Small intestine (tissue), 7 donors: Measurements from ENCODE around the gene AURKB. TPM values are rescaled to one million over a fixed set of nuclear protein-coding genes. Genes with fewer than 3 reads are reported as not detected.
"Not testable (repeated sequence)": the region's sequence is repeated elsewhere in the genome, so short reads cannot be mapped to it uniquely, and the experiment has no call there.

Experiments used
- DNase-seq, 2 donors: peaks; one replicate each; pipeline versions ENCODE4 v3.0.0 to v3.0.0-alpha.2; 2013
- FAIRE-seq: peaks from 2 replicates; lab custom pipeline; 2012; peaks lifted over from hg19 to GRCh38; lab: Jason Lieb, UNC
- H3K27ac ChIP-seq, 3 donors: one replicate each; pipeline ENCODE4 v1.5.1; 2013; ENCODE audit warnings: low read length in 2 of 3, mild to moderate bottlenecking in 2 of 3, control low read depth in 1 of 3, inconsistent platforms in 1 of 3, low read depth in 1 of 3, moderate library complexity in 1 of 3
- H3K27me3 ChIP-seq, 3 donors: one replicate each; pipeline ENCODE4 v1.6.1; 2013; ENCODE audit warnings: low read length in 3 of 3, inconsistent platforms in 1 of 3; ENCODE audit not compliant: control insufficient read depth in 3 of 3, insufficient read depth in 3 of 3
- H3K36me3 ChIP-seq, 3 donors: one replicate each; pipeline ENCODE4 v1.6.1; 2013; ENCODE audit warnings: low read length in 3 of 3, inconsistent platforms in 1 of 3, low read depth in 1 of 3, mild to moderate bottlenecking in 1 of 3, moderate library complexity in 1 of 3; ENCODE audit not compliant: control insufficient read depth in 3 of 3, insufficient read depth in 2 of 3
- H3K4me1 ChIP-seq, 3 donors: one replicate each; pipeline ENCODE4 v1.6.1; 2013; ENCODE audit warnings: low read length in 2 of 3, inconsistent platforms in 1 of 3, low read depth in 1 of 3, mild to moderate bottlenecking in 1 of 3, moderate library complexity in 1 of 3; ENCODE audit not compliant: control insufficient read depth in 3 of 3, insufficient read depth in 2 of 3
- H3K4me3 ChIP-seq, 3 donors: one replicate each; pipeline ENCODE4 v1.5.1; 2013; ENCODE audit warnings: low read length in 3 of 3, control low read depth in 1 of 3, inconsistent platforms in 1 of 3, low read depth in 1 of 3, mild to moderate bottlenecking in 1 of 3, moderate library complexity in 1 of 3
- H3K9me3 ChIP-seq, 2 donors: one replicate each; pipeline ENCODE4 v1.6.1; 2013; ENCODE audit warnings: low read depth in 1 of 2, low read length in 1 of 2; ENCODE audit not compliant: control insufficient read depth in 2 of 2, insufficient read depth in 1 of 2
- WGBS, 3 donors: extraction: QIAGEN DNeasy Blood & Tissue Kit; methylation state at CpG; one replicate each; pipeline ENCODE4 v1.1.7; 2013; 5-methylcytosine and 5-hydroxymethylcytosine counted together
- polyA plus RNA-seq, 4 donors: library from polyadenylated mRNA; stranded (reverse) in 3 of 4; unstranded in 1 of 4; fragments of 200-250 nt in 3 of 4; fragments of 120-200 nt in 1 of 4; gene quantifications; one replicate each; pipeline versions ENCODE4 v1.2.1 to v1.2.3, GENCODE V29; 2013
- donor health status: healthy with polysubstance abuse.
- donor health status: control.
- donor health status: control.
- donor health status: Bipolar disorder and iron deficiency.
- donor health status: healthy.

The AURKB gene
- polyA plus RNA-seq, 4 donors = 4.9 to 48.4 (median 14.3) TPM

DNA sequence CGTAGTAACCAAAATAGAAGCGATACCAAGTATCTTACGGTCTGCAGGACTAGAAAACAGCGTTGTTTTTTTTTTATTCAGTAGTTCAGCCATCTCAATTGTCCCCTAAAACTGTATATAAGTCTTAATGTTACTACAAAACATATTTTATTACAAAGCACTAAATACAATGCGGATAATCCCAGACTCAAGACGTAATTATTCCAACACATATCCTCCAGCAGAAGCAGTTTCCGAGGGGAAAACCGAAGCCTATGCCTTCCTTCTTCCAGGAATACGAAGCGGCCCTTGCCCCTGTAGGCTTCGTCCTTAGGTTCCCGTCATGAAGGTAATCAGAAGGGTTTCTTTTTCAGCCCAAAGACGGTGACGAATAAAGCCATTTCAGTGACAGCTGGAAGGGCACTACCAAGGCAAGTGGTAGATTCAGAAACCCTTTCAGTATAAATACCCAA, 36.5 kb downstream of the AURKB start:
- DNase-seq = no peak
- peak overlapping the region in 2 of 3 donors; percentile 22 to 31 for H3K4me3 ChIP-seq
- H3K36me3 ChIP-seq = no peaks in the 10 kb centered on the region
- no peaks in the 10 kb centered on the region for H3K9me3 ChIP-seq
- 3 to 8% (median 5%) methylated on average over 14 of the region's 14 CpGs for WGBS, 3 donors
- no peaks in the 10 kb centered on the region for H3K27me3 ChIP-seq
- H3K27ac ChIP-seq = peak overlapping the region in 2 of 3 donors; percentile 90 to 96
- no peak for FAIRE-seq
- peaks cover 0 to 24% (median 7%) of the 10 kb centered on the region in 3 donors for H3K4me1 ChIP-seq

DNA sequence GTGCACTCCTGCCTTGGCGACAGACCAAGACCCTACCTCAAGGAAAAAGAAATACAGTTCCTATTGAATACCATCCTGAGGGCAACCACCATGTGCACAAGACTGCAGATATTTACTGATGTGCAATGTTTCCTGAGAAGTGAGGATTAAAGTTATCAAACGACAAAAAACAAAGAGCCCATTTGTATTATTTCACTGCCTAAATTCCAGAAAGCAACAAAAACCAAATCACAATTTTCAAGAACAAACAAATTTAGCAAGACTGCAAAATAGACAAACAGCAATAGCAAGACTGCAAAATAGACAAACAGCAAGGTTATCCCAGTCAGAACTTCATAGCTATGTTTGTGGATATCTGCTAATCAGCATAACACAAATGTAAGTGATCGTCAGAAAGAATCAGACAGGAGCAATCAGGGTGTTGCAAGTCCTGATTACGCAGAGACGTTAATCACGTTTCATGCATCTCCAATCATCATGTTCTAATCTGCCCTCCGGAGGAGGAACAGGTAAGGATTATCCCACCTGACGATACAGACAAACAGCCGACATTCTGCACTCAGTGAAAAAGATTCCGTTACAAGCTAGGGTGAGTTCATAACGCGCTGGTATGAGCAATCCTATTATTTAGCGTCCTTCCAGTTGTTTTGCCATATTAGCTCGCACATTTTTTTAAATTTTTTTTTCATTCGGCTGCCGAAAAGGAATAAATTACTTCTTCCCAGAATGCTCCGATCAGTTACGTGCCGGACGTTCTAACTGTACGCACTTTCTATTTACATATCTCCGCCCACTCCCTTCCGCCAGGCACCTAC, 37.1 kb downstream of the AURKB start:
- 0 to 1% (median 0%) methylated on average over 23 of the region's 23 CpGs for WGBS, 3 donors
- FAIRE-seq (no peak), DNase-seq (peak; percentile 94 to 97)
- Histone ChIP-seq H3K4me3 (peak overlapping the region in 1 of 3 donors; percentile 31), H3K27me3 (no peaks in the 10 kb centered on the region), H3K9me3 (no peaks in the 10 kb centered on the region), H3K27ac (peak overlapping the region; percentile 87 to 96 (median 90)), H3K36me3 (no peaks in the 10 kb centered on the region), H3K4me1 (peaks cover 0 to 24% (median 7%) of the 10 kb centered on the region in 3 donors)

DNA sequence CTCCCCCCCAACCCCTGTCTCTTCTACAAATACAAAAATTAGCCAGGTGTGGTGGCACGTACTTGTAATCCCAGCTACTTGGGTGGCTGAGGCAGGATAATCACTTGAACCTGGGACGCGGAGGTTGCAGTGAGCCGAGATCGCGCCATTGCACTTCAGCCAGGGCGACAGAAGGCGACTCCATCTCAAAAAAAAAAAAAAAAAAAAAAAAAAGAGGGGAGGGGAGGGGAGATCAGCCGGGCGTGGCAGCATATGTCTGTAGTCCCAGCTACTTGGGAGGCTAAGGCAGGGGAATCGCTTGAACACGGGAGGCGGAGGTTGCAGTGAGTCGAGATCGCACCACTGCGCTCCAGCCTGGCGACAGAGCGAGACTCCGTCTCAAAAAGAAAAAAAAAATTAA, 40.2 kb downstream of the AURKB start:
- H3K27me3 ChIP-seq, DNase-seq, H3K36me3 ChIP-seq, H3K4me1 ChIP-seq, H3K9me3 ChIP-seq, H3K27ac ChIP-seq, H3K4me3 ChIP-seq, FAIRE-seq: not testable (repeated sequence)
- 83 to 91% (median 89%) methylated on average over 19 of the region's 19 CpGs for WGBS, 3 donors

DNA sequence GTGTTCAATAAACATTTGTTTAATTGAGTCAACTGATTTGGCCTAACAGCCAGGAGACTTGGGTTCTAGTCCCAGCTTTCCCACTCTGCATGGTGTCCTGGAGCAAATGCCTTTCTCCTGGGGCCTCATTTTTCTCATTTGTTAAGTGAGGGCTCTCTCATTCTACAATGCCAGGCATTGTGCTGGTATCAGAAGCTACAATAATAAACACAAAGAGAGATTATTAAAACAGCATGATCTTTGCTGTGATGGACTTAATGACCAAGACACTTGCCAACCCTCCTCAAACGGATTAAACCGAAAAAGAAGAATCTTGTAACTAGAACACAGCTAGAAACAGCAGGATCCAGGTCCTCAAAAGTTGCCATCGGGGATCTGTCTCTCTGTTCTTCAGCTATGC, 42.8 kb downstream of the AURKB start:
- no peak overlapping the region for H3K27ac ChIP-seq
- 71 to 84% (median 79%) methylated on average over 3 of the region's 3 CpGs for WGBS, 3 donors

DNA sequence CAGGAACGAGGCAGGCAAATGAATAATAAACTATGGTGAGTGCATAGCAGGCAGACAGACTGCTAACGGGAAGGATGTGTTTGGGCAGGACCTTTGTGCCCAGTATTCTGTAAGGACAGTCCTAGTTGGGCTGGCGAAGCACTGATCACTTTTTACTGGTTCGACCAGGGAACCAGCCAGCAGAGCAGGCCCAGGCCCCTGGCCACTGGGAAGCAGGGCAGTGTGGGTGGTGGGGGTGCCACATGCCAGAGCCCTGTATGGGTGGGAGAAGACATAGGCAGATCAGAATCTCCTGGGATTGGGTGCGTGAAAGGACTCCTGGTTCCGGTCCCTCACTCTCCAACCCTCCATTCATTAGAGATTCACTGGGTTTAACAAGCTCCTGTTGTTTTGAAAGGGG, 43.6 kb downstream of the AURKB start:
- WGBS, 3 donors = 94 to 95% (median 94%) methylated on average over 6 of the region's 6 CpGs
- Histone ChIP-seq H3K36me3 (peaks cover 0 to 6% (median 0%) of the 10 kb centered on the region in 3 donors), H3K4me3 (no peak overlapping the region), H3K4me1 (peaks cover 3 to 22% (median 11%) of the 10 kb centered on the region in 3 donors), H3K27ac (no peak overlapping the region), H3K27me3 (no peaks in the 10 kb centered on the region), H3K9me3 (no peaks in the 10 kb centered on the region)
- FAIRE-seq (no peak), DNase-seq (no peak)

More for the DNA sequence above, 42.8 kb downstream of the AURKB start:
- no peak for FAIRE-seq
- H3K9me3 ChIP-seq = no peaks in the 10 kb centered on the region
- no peaks in the 10 kb centered on the region for H3K36me3 ChIP-seq
- H3K4me1 ChIP-seq = peaks cover 3 to 19% (median 10%) of the 10 kb centered on the region in 3 donors
- no peak for DNase-seq
- H3K4me3 ChIP-seq = no peak overlapping the region
- no peaks in the 10 kb centered on the region for H3K27me3 ChIP-seq

DNA sequence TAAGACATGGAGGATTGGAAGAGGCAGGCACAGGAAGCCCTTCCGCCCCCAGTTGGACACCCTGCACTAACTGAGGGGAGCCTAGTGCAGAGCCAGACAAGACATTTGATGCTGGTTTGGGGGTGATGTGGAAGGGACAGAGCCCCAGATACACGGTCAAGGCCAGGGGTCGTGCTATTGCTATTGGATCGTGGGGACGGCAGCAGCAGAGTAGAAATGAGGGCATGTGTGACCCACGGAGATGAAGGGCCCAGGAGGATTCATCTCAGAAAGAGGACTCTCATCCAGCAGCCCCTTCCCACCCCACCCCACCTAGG, 45.6 kb downstream of the AURKB start:
- Histone ChIP-seq H3K4me1 (peaks cover 6 to 37% (median 15%) of the 10 kb centered on the region in 3 donors), H3K27me3 (no peaks in the 10 kb centered on the region), H3K4me3 (no peak overlapping the region), H3K27ac (peak overlapping the region in 2 of 3 donors; percentile 93 to 94), H3K9me3 (no peaks in the 10 kb centered on the region), H3K36me3 (peaks cover 0 to 23% (median 2%) of the 10 kb centered on the region in 3 donors)
- DNase-seq (no peak), FAIRE-seq (no peak)
- WGBS, 3 donors = 66 to 79% (median 74%) methylated on average over 6 of the region's 6 CpGs

DNA sequence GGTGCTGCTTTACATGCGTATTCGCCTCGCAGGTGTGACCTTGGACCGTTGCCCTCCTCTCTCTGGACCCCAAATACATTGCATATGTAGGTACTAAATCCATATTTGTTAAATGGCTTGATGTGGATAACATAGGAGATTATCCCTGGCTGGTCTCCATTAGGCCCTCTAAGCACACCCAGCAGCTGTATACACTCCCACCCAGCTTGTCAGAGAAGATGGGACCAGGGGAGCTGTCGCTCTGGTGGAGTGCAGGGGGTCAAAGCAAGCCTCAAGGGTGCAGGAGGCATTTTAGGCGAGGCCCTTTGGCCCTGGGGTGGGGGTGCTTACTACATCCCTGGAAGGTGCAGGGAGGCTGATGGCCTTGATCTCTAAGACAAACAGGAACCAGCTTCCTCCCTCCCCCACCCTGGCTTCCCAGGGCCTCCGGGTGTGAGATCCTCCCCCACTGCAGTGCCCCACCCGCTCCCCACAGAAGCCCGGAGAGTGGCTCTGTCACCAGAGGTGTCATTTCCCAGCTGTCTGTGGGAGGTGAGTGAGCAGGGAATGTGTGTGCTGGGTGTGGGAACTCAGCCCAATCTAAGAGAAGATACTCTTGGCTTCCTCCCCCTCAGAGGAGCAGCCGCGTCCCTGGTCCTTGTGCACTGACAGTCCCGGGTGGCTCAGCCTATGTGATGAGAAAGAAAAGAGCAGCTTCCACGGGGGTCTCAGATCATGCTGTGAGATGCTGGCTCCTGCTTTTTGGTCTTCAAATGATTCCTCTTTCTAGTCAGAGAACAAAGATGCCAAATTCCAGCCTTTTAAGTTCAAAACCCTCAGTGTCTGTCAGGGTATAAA, 46.2 kb downstream of the AURKB start:
- WGBS, 3 donors = 10 to 26% (median 20%) methylated on average over 13 of the region's 13 CpGs
- Histone ChIP-seq H3K4me3 (no peak overlapping the region), H3K9me3 (no peaks in the 10 kb centered on the region), H3K4me1 (peaks cover 6 to 40% (median 15%) of the 10 kb centered on the region in 3 donors), H3K27me3 (no peaks in the 10 kb centered on the region), H3K36me3 (peaks cover 0 to 29% (median 4%) of the 10 kb centered on the region in 3 donors), H3K27ac (peak overlapping the region; percentile 49 to 94 (median 93))
- FAIRE-seq (no peak), DNase-seq (peak; percentile 69 to 81)
